ENCODE measurements around the gene ANKRD53. TPM values are rescaled to one million over a fixed set of nuclear protein-coding genes. Genes with fewer than 3 reads are reported as not detected.
A peak's percentile ranks its signal among the peaks of the same experiment; 100 is the strongest.

ANKRD53 gene
- polyA plus RNA-seq, 2 of the 4 experiments (the other 2 are of a cell fraction): not detected

DNA sequence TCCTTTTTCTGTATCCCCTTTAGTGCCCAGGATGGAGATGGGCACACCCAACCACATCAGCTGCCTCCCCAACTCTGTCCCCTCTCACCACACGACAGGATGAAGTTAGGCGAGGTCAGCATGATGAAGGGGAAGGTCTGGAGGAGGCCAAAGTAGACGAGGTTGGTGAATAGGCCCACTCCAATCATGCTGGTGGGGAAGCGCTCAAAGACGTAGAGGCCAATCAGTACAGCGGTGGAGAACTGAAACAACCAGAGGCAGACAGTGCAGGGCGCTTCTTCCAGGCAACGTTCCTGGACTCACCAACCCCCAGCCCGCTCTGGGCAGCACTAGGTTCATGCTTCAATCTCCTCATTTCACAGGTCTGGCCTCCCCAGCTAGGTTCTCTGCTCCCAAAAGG is 13.3 kb downstream of the ANKRD53 start (continued):
- TF ChIP-seq HOXB13 (CRISPR knock-in tag; IDR thresholded peaks at IDR 0.05; ENCODE audit: low read depth) (no peak), HOXB5 (CRISPR knock-in tag; IDR thresholded peaks at IDR 0.05) (no peak)

DNA sequence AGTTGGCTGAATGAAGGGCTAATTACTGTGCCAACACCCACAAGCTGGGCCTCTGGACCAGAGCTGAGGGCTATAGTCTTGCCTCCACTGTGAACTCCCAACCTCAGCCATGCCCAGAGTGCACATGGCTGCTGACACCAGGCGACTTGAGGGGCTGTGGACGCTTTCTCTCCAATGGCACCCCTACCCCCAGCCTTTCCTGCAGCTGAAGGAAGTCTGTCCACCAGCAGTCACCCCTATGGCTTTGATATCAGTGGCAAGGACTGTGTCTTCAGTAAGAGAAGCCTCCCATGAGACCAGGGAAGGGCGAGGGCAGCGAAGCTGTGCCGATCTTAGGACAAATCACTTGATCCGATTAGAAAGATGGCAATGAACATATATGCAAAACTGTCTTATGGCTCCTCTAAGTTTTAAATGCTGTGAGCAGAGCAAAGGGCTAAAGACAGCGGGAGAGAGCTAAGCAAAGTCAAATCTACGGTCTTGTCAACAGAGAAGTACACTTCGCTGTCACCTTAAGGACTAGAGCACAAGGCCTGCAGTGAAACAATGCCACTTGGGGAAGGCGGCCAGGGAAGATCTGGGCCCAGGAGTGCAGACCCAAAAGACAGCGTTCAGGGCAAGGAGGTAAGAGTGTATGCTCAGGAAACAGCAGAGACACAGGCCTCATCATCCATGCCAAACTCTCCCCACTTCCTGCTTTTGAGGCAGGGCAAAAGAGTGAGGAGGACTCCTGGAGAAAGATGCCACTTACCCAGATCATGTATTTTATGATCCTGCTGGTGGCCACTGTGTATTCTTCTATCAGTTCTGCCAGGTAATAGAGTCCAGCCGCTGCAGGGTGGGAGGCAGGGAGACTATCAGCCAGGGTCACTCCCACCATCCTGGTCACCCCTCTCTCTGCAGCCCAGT is 14.8 kb downstream of the ANKRD53 start:
- H3K4me2 ChIP-seq: peak overlapping the region; percentile 97
- WGBS (ENCODE audit: missing lambda C conversion rate): 83% methylated on average over 12 of the region's 12 CpGs
- H3K9me3 ChIP-seq: no peaks in the 10 kb centered on the region
- CTCF ChIA-PET: interaction anchor here (1.0 to 2.9 kb wide), 9 partner anchors 8 to 122 kb away, joined by 3 to 15 read pairs (median 4); no protein-coding TSS in a partner anchor
- peak overlapping the region; percentile 83 for H3K4me3 ChIP-seq
- DNase-seq (ENCODE audit: low read depth in 1 of 2, low spot score in 1 of 2) (no peak), FAIRE-seq (no peak), ATAC-seq (no peak)
- H3K27ac ChIP-seq: peak overlapping the region in 1 of 2 experiments; percentile 96; a peak in 3 of 6 replicates
- H3K4me1 ChIP-seq: peaks cover 17% of the 10 kb centered on the region; the same call in 2 of the 3 replicates
- POLR2A ChIA-PET: interaction anchor here (0.6 to 1.0 kb wide), 2 partner anchors 75 to 228 kb away, joined by 3 read pairs; partner anchors contain the start of gene NAGK
- no peak for TF ChIP-seq NR3C1 (IDR thresholded peaks at IDR 0.05)
- TF ChIP-seq HEYL (CRISPR knock-in tag; IDR thresholded peaks at IDR 0.05): no peak
- no peak for TF ChIP-seq PHF8 (IDR thresholded peaks at IDR 0.05; ENCODE audit: borderline replicate concordance, low read depth)
- TF ChIP-seq EP300 (IDR thresholded peaks at IDR 0.05): no peak
- no peak for TF ChIP-seq POLR2AphosphoS2 (conservative IDR thresholded peaks at IDR 0.05; ENCODE audit: low read length)
- TF ChIP-seq, protein P1, sequence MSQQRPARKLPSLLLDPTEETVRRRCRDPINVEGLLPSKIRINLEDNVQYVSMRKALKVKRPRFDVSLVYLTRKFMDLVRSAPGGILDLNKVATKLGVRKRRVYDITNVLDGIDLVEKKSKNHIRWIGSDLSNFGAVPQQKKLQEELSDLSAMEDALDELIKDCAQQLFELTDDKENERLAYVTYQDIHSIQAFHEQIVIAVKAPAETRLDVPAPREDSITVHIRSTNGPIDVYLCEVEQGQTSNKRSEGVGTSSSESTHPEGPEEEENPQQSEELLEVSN (IDR thresholded peaks at IDR 0.05; ENCODE audit: borderline replicate concordance, low read depth): no peak
- TF ChIP-seq, protein P2, sequence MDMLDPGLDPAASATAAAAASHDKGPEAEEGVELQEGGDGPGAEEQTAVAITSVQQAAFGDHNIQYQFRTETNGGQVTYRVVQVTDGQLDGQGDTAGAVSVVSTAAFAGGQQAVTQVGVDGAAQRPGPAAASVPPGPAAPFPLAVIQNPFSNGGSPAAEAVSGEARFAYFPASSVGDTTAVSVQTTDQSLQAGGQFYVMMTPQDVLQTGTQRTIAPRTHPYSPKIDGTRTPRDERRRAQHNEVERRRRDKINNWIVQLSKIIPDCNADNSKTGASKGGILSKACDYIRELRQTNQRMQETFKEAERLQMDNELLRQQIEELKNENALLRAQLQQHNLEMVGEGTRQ (IDR thresholded peaks at IDR 0.05): no peak
- no peak for TF ChIP-seq SMC3 (IDR thresholded peaks at IDR 0.05)
- TF ChIP-seq JUNB (IDR thresholded peaks at IDR 0.05): no peak
- TF ChIP-seq, protein P3, sequence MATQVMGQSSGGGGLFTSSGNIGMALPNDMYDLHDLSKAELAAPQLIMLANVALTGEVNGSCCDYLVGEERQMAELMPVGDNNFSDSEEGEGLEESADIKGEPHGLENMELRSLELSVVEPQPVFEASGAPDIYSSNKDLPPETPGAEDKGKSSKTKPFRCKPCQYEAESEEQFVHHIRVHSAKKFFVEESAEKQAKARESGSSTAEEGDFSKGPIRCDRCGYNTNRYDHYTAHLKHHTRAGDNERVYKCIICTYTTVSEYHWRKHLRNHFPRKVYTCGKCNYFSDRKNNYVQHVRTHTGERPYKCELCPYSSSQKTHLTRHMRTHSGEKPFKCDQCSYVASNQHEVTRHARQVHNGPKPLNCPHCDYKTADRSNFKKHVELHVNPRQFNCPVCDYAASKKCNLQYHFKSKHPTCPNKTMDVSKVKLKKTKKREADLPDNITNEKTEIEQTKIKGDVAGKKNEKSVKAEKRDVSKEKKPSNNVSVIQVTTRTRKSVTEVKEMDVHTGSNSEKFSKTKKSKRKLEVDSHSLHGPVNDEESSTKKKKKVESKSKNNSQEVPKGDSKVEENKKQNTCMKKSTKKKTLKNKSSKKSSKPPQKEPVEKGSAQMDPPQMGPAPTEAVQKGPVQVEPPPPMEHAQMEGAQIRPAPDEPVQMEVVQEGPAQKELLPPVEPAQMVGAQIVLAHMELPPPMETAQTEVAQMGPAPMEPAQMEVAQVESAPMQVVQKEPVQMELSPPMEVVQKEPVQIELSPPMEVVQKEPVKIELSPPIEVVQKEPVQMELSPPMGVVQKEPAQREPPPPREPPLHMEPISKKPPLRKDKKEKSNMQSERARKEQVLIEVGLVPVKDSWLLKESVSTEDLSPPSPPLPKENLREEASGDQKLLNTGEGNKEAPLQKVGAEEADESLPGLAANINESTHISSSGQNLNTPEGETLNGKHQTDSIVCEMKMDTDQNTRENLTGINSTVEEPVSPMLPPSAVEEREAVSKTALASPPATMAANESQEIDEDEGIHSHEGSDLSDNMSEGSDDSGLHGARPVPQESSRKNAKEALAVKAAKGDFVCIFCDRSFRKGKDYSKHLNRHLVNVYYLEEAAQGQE (IDR thresholded peaks at IDR 0.05): no peak

DNA sequence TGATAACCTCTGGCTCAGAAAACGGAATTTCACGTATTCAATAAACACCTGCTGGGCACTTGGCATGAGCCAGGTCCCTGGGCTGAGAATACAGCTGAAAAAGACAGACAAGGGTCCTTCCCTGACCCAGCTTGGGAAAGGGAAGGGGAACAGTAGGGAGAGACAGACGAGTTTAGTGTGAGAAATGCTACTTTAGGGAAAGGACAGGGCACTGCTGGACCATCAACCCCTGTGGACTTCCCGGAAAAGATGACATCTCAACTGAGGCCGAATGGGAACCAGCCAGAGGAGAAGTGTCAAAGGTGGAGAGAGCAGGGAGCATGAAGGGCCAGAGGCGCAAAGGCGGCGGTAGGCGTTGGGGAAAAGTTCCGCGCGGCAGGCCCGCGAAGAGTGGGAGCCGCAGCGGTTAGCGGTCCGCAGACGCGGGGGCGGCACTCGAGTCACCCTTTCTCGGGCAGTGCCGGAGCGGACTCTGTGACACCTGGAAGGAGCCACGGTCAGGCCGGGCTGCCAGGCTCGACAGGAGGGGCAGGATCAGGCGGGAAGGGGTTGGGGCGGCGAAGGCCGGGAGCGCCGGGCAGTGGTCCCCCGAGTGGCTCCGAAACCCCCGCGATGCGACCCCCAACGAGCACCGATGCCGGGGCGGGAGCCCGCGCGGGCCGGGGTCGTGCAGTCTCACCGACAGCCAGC is 15.7 kb downstream of the ANKRD53 start:
- ChIA-PET POLR2A (no interaction called here), CTCF (interaction anchor here (1.0 to 1.3 kb wide), 3 partner anchors 10 to 14 kb away, joined by 4 to 5 read pairs (median 4); no protein-coding TSS in a partner anchor)
- Histone ChIP-seq H3K27ac (peak overlapping the region; percentile 81 to 96), H3K4me2 (peak overlapping the region; percentile 97), H3K9me3 (no peaks in the 10 kb centered on the region), H3K4me1 (peaks cover 17% of the 10 kb centered on the region; the same call in 2 of the 3 replicates), H3K4me3 (peak overlapping the region; percentile 83)
- under 1% methylated on average over 28 of the region's 49 CpGs for WGBS (ENCODE audit: missing lambda C conversion rate)
- ATAC-seq (peak; percentile 6 to 32; a peak in 5 of 6 replicates), FAIRE-seq (no peak), DNase-seq (ENCODE audit: low read depth in 1 of 2, low spot score in 1 of 2) (no peak)
- TF ChIP-seq PHF8 (IDR thresholded peaks at IDR 0.05; ENCODE audit: borderline replicate concordance, low read depth) (peak; percentile 91; the same call in 1 of the 2 replicates), TFCP2L1 (CRISPR knock-in tag; IDR thresholded peaks at IDR 0.05) (no peak)
